Right atrium auricular region (tissue), 2 donors: ENCODE measurements around the gene SLC22A17. TPM values are rescaled to one million over a fixed set of nuclear protein-coding genes. Genes with fewer than 3 reads are reported as not detected.

Experiments
- DNase-seq: peaks from one replicate; pipeline ENCODE4 v3.0.0-alpha.2; 2019; ENCODE audit warnings: low spot score
- H3K27ac ChIP-seq, 2 donors: fragments of 200-600 bp; sonication (generic); 1 replicate in 1 of 2; 2 replicates in 1 of 2; pipeline ENCODE4 v1.5.1; 2016 to 2019
- H3K27me3 ChIP-seq, 2 donors: fragments of 200-600 bp; sonication (generic); one replicate each; pipeline versions ENCODE4 v1.5.1 to v1.6.0; 2017 to 2019
- H3K36me3 ChIP-seq: fragments of 200-600 bp; sonication (generic); one replicate; pipeline ENCODE4 v1.5.1; 2016
- H3K4me1 ChIP-seq, 2 donors: fragments of 200-600 bp; sonication (generic); one replicate each; pipeline versions ENCODE4 v1.5.1 to v1.6.0; 2017 to 2019
- H3K4me3 ChIP-seq, 2 donors: fragments of 200-600 bp; sonication (generic); 1 replicate in 1 of 2; 2 replicates in 1 of 2; pipeline ENCODE4 v1.5.1; 2017 to 2019; ENCODE audit warnings: mild to moderate bottlenecking in 1 of 2, moderate library complexity in 1 of 2
- H3K9me3 ChIP-seq, 2 donors: fragments of 200-600 bp; sonication (generic); one replicate each; pipeline ENCODE4 v1.5.1; 2019
- CTCF ChIP-seq, 2 donors: fragments of 200-600 bp; sonication (generic); IDR thresholded peaks; one replicate each; pipeline ENCODE4 v1.5.1; 2019; ENCODE audit warnings: antibody characterized with exemption in 2 of 2
- total RNA-seq, 2 donors: library from RNA; depleted of rRNA; stranded (reverse); fragments of >200 nt; gene quantifications; one replicate each; pipeline ENCODE4 v1.1.0, GENCODE V29; 2016

The SLC22A17 gene
- total RNA-seq, 2 donors from 2014 or later: 29.4 to 47.0 TPM

GRCh38 chr14:23354990-23355389 is 2.3 kb upstream of the SLC22A17 start:
- peaks cover 4% of the 10 kb centered on the region for H3K36me3 ChIP-seq
- TF ChIP-seq CTCF (IDR thresholded peaks at IDR 0.05): no peak
- H3K4me1 ChIP-seq: peaks cover 0 to 27% of the 10 kb centered on the region in 2 donors
- DNase-seq: no peak
- H3K9me3 ChIP-seq: no peaks in the 10 kb centered on the region
- no peaks in the 10 kb centered on the region for H3K27me3 ChIP-seq
- no peak overlapping the region for H3K4me3 ChIP-seq
- no peak overlapping the region for H3K27ac ChIP-seq

- Histone ChIP-seq H3K27me3 (no peaks in the 10 kb centered on the region), H3K4me3 (no peak overlapping the region), H3K9me3 (no peaks in the 10 kb centered on the region), H3K27ac (peak overlapping the region in 1 of 2 donors; percentile 71), H3K36me3 (peaks cover 4% of the 10 kb centered on the region), H3K4me1 (peaks cover 0 to 24% of the 10 kb centered on the region in 2 donors)
- TF ChIP-seq CTCF (IDR thresholded peaks at IDR 0.05): no peak
- DNase-seq: no peak
These were observed 720 bp upstream of the SLC22A17 start for GRCh38 chr14:23353433-23353780.

- TF ChIP-seq CTCF (IDR thresholded peaks at IDR 0.05): no peak
- H3K27ac ChIP-seq: peak overlapping the region; percentile 56 to 71
- no peak for DNase-seq
These were observed 794 bp downstream of the SLC22A17 start for GRCh38 chr14:23351681-23352505.

GRCh38 chr14:23349156-23349845 is 3.4 kb downstream of the SLC22A17 start:
- Histone ChIP-seq H3K36me3 (no peaks in the 10 kb centered on the region), H3K27ac (no peak overlapping the region), H3K4me1 (peaks cover 0 to 28% of the 10 kb centered on the region in 2 donors), H3K4me3 (no peak overlapping the region), H3K27me3 (no peaks in the 10 kb centered on the region), H3K9me3 (no peaks in the 10 kb centered on the region)
- DNase-seq: no peak
- TF ChIP-seq CTCF (IDR thresholded peaks at IDR 0.05): no peak

More at GRCh38 chr14:23351681-23352505, 794 bp downstream of the SLC22A17 start:
- Histone ChIP-seq H3K9me3 (no peaks in the 10 kb centered on the region), H3K4me3 (peak overlapping the region; percentile 55 to 61), H3K36me3 (no peaks in the 10 kb centered on the region), H3K27me3 (no peaks in the 10 kb centered on the region), H3K4me1 (peaks cover 0 to 20% of the 10 kb centered on the region in 2 donors)

GRCh38 chr14:23348297-23348655 is 4.4 kb downstream of the SLC22A17 start:
- H3K27ac ChIP-seq: no peak overlapping the region
- H3K4me1 ChIP-seq: peaks cover 0 to 27% of the 10 kb centered on the region in 2 donors
- TF ChIP-seq CTCF (IDR thresholded peaks at IDR 0.05): no peak
- H3K4me3 ChIP-seq: no peak overlapping the region
- H3K9me3 ChIP-seq: no peaks in the 10 kb centered on the region
- no peaks in the 10 kb centered on the region for H3K27me3 ChIP-seq
- H3K36me3 ChIP-seq: no peaks in the 10 kb centered on the region
- DNase-seq: no peak
